Measurements from ENCODE around the gene POLR2L. TPM values are rescaled to one million over a fixed set of nuclear protein-coding genes. Genes with fewer than 3 reads are reported as not detected.

The POLR2L gene
- total RNA-seq, 1 donor from 2014 or later, result 78.7 TPM

DNA sequence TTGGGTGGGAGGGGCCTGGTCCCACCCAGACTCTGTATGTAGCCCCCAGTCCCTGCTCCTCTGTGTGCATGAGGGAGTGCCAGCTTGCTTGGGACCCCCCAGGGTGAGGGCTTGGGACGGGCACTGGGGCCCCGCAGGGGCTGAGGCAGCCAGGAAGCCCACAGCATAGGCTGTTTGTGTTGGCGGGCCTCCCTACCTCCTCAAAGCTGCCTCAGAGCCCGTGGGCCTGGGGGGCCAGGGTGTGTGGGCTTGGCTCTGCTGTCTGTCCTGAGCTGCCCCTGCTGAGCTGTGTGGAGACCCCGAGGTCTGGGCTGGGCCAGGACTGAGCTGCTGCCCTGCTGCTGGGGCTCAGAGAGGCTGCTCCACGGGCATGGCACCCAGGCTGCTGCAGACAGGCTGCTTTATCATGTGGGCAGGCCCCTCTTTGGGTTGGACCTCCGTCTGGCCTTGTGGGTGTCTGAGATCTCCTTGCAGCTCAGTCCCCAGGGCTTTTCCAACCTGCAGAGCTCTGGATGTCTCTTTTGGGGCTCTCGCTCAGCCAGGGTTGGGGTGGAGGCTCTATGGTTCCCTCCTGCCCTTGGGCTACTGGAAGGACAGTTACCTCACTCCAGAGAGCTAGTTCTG, 3.7 kb upstream of the POLR2L start:
- H3K4me1 Mint-ChIP-seq, result peaks cover 40% of the 10 kb centered on the region
- H3K4me3 Mint-ChIP-seq, result peak overlapping the region; percentile 17
- no peak for DNase-seq (ENCODE audit: low spot score in 2 of 2, unreplicated experiment in 2 of 2)
- H3K27me3 Mint-ChIP-seq (ENCODE audit: low read depth), result no peaks in the 10 kb centered on the region
- TF ChIP-seq, protein P1, sequence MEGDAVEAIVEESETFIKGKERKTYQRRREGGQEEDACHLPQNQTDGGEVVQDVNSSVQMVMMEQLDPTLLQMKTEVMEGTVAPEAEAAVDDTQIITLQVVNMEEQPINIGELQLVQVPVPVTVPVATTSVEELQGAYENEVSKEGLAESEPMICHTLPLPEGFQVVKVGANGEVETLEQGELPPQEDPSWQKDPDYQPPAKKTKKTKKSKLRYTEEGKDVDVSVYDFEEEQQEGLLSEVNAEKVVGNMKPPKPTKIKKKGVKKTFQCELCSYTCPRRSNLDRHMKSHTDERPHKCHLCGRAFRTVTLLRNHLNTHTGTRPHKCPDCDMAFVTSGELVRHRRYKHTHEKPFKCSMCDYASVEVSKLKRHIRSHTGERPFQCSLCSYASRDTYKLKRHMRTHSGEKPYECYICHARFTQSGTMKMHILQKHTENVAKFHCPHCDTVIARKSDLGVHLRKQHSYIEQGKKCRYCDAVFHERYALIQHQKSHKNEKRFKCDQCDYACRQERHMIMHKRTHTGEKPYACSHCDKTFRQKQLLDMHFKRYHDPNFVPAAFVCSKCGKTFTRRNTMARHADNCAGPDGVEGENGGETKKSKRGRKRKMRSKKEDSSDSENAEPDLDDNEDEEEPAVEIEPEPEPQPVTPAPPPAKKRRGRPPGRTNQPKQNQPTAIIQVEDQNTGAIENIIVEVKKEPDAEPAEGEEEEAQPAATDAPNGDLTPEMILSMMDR (IDR thresholded peaks at IDR 0.05; ENCODE audit: unreplicated experiment), result no peak
- no peaks in the 10 kb centered on the region for H3K9me3 Mint-ChIP-seq
- no peaks in the 10 kb centered on the region for H3K36me3 Mint-ChIP-seq
- H3K27ac Mint-ChIP-seq, result peak overlapping the region; percentile 30

DNA sequence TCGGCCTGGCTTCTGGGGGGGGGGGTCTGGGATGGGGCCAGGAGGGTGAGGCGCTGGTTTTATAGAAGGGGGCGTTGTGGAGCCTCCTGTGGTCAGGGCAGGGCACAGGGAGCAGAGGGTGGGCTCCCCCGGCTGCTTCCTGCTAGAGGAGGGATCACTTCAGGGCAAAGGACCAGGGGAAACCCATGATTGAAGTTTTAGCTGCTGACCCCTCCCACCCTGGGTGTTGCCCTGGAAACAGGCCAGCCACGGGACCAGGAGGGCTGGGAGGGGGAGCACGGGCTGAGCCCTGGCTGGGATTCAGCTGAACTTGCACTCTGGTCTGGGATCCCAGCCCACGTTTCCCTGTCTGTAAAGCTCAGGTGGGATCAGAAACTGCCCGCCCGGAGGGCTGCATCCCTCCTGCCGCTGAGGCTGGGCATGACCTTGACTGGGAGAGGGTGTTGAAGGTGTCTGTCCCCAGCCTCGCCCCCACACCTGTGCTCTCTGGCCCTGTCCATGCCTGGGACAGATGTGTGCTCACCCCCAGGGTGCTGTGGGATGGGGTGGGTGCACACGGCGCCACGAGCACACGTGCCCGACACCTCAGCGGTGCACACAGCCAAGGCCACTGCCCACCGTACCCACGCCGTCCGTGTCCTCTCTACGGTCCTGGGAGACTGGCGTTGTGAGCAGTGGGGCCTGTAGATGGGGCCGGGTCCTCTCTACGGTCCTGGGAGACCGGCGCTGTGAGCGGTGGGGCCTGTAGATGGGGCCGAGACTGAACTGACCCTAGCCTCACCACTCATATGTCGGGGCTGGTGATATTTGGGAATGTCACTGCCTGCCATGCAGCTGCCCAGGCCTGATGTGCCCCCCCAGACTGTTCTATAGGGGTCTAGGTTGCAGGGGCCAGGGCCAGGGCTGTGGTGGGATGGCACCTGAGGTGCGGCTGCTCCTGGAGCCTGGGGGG, 2.6 kb upstream of the POLR2L start:
- H3K4me3 Mint-ChIP-seq, result peak overlapping the region; percentile 62
- no peaks in the 10 kb centered on the region for H3K27me3 Mint-ChIP-seq (ENCODE audit: low read depth)
- H3K36me3 Mint-ChIP-seq, result no peaks in the 10 kb centered on the region
- peak; percentile 59 to 76 for DNase-seq (ENCODE audit: low spot score in 2 of 2, unreplicated experiment in 2 of 2)
- H3K27ac Mint-ChIP-seq, result peak overlapping the region; percentile 88
- no peaks in the 10 kb centered on the region for H3K9me3 Mint-ChIP-seq
- TF ChIP-seq, protein P1 (IDR thresholded peaks at IDR 0.05; ENCODE audit: unreplicated experiment), result no peak
- H3K4me1 Mint-ChIP-seq, result peaks cover 45% of the 10 kb centered on the region

DNA sequence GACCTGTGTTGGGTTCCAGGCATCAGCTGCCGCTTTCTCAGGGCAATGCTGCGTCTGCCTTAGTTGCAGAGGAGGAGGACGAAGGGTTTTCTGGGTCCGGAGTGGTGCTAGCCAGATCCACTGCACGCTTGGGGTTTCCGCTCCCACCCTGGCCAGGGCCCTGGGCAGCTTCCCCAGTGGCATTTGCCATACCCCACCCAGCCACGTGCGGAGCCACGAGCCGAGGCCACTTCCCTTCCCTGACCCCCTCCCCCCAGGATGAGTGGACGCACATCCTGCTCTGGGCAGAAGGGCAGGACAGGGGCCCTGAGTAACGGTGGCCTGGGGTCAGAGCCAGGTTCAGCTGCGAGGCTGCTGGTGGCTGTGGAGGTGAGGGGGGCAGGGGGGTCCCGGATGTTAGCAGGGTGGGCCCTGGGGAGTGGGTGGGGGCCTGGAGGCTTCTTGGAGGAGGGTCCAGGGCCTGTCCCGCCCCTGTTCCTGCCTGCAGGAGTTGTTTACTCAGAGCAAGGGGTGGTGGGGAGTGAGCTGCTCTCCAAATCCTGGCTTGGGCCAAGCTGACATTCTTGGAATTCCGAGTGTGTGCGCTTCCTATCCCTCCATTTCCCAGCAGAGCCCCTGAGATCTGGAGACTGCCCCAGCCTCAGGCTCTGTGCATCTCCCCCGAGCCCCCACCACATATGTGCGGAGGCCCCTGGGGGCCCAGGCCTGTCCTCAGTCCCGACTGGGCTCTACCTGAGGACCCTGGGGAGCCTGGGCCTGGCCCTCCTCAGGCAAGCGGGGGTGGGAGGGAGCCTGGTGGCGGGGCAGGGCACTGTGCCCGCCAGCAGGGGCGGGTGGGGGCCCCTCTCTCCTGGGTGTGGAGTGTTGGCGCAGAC, 1.7 kb upstream of the POLR2L start:
- peak in 1 of 2 experiments; percentile 74 for DNase-seq (ENCODE audit: low spot score in 2 of 2, unreplicated experiment in 2 of 2)

DNA sequence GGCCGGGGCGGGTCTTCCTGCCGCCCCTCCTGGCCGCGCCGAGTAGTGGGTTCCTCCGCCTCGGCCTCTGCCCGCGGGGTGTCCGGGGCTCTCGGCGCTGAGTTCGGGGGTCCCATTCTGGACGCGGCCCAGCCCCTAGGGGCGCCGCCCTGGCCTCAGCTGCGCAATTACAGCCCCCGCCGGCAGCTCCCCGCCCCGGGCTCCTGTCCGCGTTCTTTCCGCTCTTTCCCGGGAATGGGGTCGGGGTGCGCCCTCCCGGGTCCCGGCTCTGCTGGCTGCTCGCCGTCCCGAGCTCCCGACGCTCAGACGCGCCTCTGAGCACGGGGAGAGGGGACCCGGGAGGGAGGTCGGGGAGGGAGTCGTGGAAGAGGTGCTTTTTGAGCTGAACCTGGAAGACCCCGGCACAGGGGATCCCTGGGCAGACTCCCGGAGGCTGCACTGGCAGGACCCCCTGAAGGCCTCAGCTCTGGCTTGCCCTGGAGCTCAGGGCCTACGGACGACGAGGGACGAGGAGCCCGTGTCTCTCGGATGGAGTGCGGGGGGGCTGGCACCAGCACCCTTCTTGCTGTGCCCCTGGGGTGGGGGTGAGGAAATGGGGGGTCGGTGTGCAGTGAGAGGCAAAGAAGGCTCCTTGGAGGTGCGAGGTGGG, 881 bp upstream of the POLR2L start:
- H3K27me3 Mint-ChIP-seq (ENCODE audit: low read depth), result no peaks in the 10 kb centered on the region
- H3K4me1 Mint-ChIP-seq, result peaks cover 40% of the 10 kb centered on the region
- TF ChIP-seq, protein P1 (IDR thresholded peaks at IDR 0.05; ENCODE audit: unreplicated experiment), result no peak
- DNase-seq (ENCODE audit: low spot score in 2 of 2, unreplicated experiment in 2 of 2), result no peak
- H3K9me3 Mint-ChIP-seq, result no peaks in the 10 kb centered on the region
- H3K27ac Mint-ChIP-seq, result peak overlapping the region; percentile 87
- H3K36me3 Mint-ChIP-seq, result no peaks in the 10 kb centered on the region
- peak overlapping the region; percentile 75 for H3K4me3 Mint-ChIP-seq

More for the DNA sequence above, 1.7 kb upstream of the POLR2L start:
- TF ChIP-seq, protein P1 (IDR thresholded peaks at IDR 0.05; ENCODE audit: unreplicated experiment), result no peak
- Mint-ChIP-seq H3K27ac (peak overlapping the region; percentile 87), H3K4me3 (peak overlapping the region; percentile 75), H3K9me3 (no peaks in the 10 kb centered on the region), H3K4me1 (peaks cover 45% of the 10 kb centered on the region), H3K27me3 (ENCODE audit: low read depth) (no peaks in the 10 kb centered on the region), H3K36me3 (no peaks in the 10 kb centered on the region)

DNA sequence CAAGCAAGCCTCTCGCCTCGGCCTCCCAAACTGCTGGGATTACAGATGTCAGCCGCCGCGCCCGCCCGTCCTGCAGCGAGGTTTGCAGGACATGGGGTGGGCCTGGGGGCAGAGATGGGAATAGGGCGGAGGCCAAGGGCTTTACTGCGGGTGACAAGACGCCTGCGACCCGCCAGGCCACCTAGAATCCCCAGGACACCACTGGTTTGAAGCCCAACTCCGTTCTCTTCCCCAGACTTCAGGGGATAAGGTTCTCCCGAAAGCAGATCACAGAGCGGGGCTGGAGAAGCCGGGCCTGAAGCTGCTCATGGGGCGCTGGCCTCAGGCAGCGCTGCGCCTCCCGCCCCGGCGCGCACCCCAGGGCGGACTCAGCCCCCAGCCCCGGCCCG, 354 bp downstream of the POLR2L start:
- H3K27me3 Mint-ChIP-seq (ENCODE audit: low read depth), result no peaks in the 10 kb centered on the region
- H3K27ac Mint-ChIP-seq, result peak overlapping the region; percentile 90
- H3K4me1 Mint-ChIP-seq, result peaks cover 40% of the 10 kb centered on the region

More for the DNA sequence above, 354 bp downstream of the POLR2L start:
- TF ChIP-seq, protein P1 (IDR thresholded peaks at IDR 0.05; ENCODE audit: unreplicated experiment), result no peak
- Mint-ChIP-seq H3K36me3 (no peaks in the 10 kb centered on the region), H3K4me3 (peak overlapping the region; percentile 83), H3K9me3 (no peaks in the 10 kb centered on the region)
- DNase-seq (ENCODE audit: low spot score in 2 of 2, unreplicated experiment in 2 of 2), result no peak

Data from mesothelial cell of epicardium (in vitro differentiated cells).